SJCRH30 (cell line): Measurements from ENCODE around the gene CRYBG2. TPM values are rescaled to one million over a fixed set of nuclear protein-coding genes. Genes with fewer than 3 reads are reported as not detected.

ENCODE experiments used
- total RNA-seq: library from RNA; depleted of rRNA; stranded (reverse); fragments of >200 nt; shearing (Covaris generic); gene quantifications from 2 replicates; pipeline ENCODE4 v1.2.3, GENCODE V29; 2014; rRNA removed

Gene CRYBG2
- total RNA-seq, 1 experiment from 2014 or later = not detected

Other genes starting within 250 kb of the CRYBG2 start
- 8.1 and 8.7 TPM in 2 replicates for gene PDIK1L, start 242.3 kb downstream of the CRYBG2 start, total RNA-seq
- 0.10 and 0.18 TPM in 2 replicates for gene FAM110D, start 195.1 kb downstream of the CRYBG2 start, total RNA-seq
- 0.18 TPM in 1 of 2 replicates, not detected in the other for gene C1orf232, start 185.2 kb downstream of the CRYBG2 start, total RNA-seq
- 27.4 and 38.8 TPM in 2 replicates for gene ZNF593, start 184.2 kb downstream of the CRYBG2 start, total RNA-seq
- not detected in 2 replicates for gene ZNF593OS, start 182.3 kb downstream of the CRYBG2 start, total RNA-seq
- gene CNKSR1, start 176.6 kb downstream of the CRYBG2 start, total RNA-seq = 1.2 and 2.6 TPM in 2 replicates
- gene CATSPER4, start 163.5 kb downstream of the CRYBG2 start, total RNA-seq = not detected in 2 replicates
- gene CEP85, start 119.9 kb downstream of the CRYBG2 start, total RNA-seq = 34.8 and 39.1 TPM in 2 replicates
- gene SH3BGRL3, start 74.0 kb downstream of the CRYBG2 start, total RNA-seq = 41.5 and 43.4 TPM in 2 replicates
- 3.5 and 5.3 TPM in 2 replicates for gene UBXN11, start 47.5 kb downstream of the CRYBG2 start, total RNA-seq
- gene CD52, start 36.2 kb downstream of the CRYBG2 start, total RNA-seq = not detected in 2 replicates
- gene ZNF683, start 18.6 kb upstream of the CRYBG2 start, total RNA-seq = not detected in 2 replicates
- not detected in 2 replicates for gene LIN28A, start 56.7 kb upstream of the CRYBG2 start, total RNA-seq
- gene DHDDS, start 78.2 kb upstream of the CRYBG2 start, total RNA-seq = 36.6 and 43.7 TPM in 2 replicates
- gene HMGN2, start 118.3 kb upstream of the CRYBG2 start, total RNA-seq = 1,603 and 1,653 TPM in 2 replicates
- 22.5 and 22.7 TPM in 2 replicates for gene RPS6KA1, start 175.6 kb upstream of the CRYBG2 start, total RNA-seq